ENCODE measurements around the gene BPIFA1. TPM values are rescaled to one million over a fixed set of nuclear protein-coding genes. Genes with fewer than 3 reads are reported as not detected.

BPIFA1 gene
- total and polyA plus RNA-seq, 9 of the 15 experiments (the other 6 are each of a cell fraction or from before 2014, with no cell fraction given), result not detected

GRCh38 chr20:33277471-33278441 lies 42.0 kb downstream of the BPIFA1 start:
- H3K9me3 ChIP-seq (replicated peaks; ENCODE audit: control insufficient read depth, insufficient read depth, low read depth, low read length), result no peaks in the 10 kb centered on the region
- peaks cover 38 to 71% of the 10 kb centered on the region in 2 experiments; a peak in 4 of 5 replicates for H3K27me3 ChIP-seq (ENCODE audit: control insufficient read depth in 2 of 2, insufficient read depth in 2 of 2, low read length in 2 of 2)
- DNase-seq (ENCODE audit: extremely low read depth in 1 of 4, low spot score in 3 of 4) (no peak), ATAC-seq (no peak), FAIRE-seq (no peak)
- H4K20me1 ChIP-seq (replicated peaks; ENCODE audit: control insufficient read depth, insufficient read depth, low read length), result peaks cover 10% of the 10 kb centered on the region; the same call in 1 of the 2 replicates
- H3K27ac ChIP-seq (ENCODE audit: extremely low read depth, low read depth, low read length), result no peak overlapping the region
- TF ChIP-seq HDGF (IDR thresholded peaks at IDR 0.05) (no peak), ZFP36 (IDR thresholded peaks at IDR 0.05; ENCODE audit: low read depth, low read length, partially characterized antibody) (peak; percentile 49), ETV6 (IDR thresholded peaks at IDR 0.05; ENCODE audit: borderline replicate concordance in 1 of 2, low read depth in 2 of 2, low read length in 1 of 2) (no peak), ETV6 (CRISPR knock-in tag; IDR thresholded peaks at IDR 0.05; ENCODE audit: borderline replicate concordance) (no peak)
- no TSS peak for BruUV-seq (replicated peaks)
- no peaks in the 10 kb centered on the region for H3K79me2 ChIP-seq (ENCODE audit: control insufficient read depth, insufficient read depth, low read length)
- no peak overlapping the region for H3K4me2 ChIP-seq (ENCODE audit: insufficient read depth, low read length)
- H3K4me1 ChIP-seq (replicated peaks in 1 of 2; ENCODE audit: control insufficient read depth in 2 of 2, insufficient read depth in 2 of 2, low read length in 2 of 2), result no peaks in the 10 kb centered on the region; a peak in 1 of 5 replicates
- in situ Hi-C loops (cut with MboI), result no loop called here
- POLR2A ChIA-PET, result no interaction called here
- WGBS (ENCODE audit: insufficient coverage, low coverage, missing lambda C conversion rate), result under 1% methylated on average over 13 of the region's 13 CpGs
- H3K9ac ChIP-seq (ENCODE audit: insufficient read depth in 1 of 2, low read depth in 2 of 2, low read length in 2 of 2), result no peak overlapping the region
- intact Hi-C loops (cut with micrococcal nuclease), result no loop called here
- H3K4me3 ChIP-seq, result no peak overlapping the region
- no peak overlapping the region for H2AFZ ChIP-seq (ENCODE audit: low read depth, low read length)
- H3K9me1 ChIP-seq (ENCODE audit: control insufficient read depth, insufficient read depth, low read length), result no peaks in the 10 kb centered on the region
- CTCF ChIA-PET (ENCODE audit: low intra/inter-chr PET ratio), result no interaction called here
- no peaks in the 10 kb centered on the region for H3K36me3 ChIP-seq (ENCODE audit: control insufficient read depth, insufficient read depth, low read length)

- ChIA-PET CTCF (ENCODE audit: low intra/inter-chr PET ratio) (no interaction called here), POLR2A (interaction anchor here (0.5 to 0.9 kb wide), 3 partner anchors 10 to 46 kb away, joined by 3 read pairs; no protein-coding TSS in a partner anchor)
- Histone ChIP-seq H3K27me3 (ENCODE audit: control insufficient read depth in 2 of 2, insufficient read depth in 2 of 2, low read length in 2 of 2) (peaks cover 33 to 72% of the 10 kb centered on the region in 2 experiments; a peak in 4 of 5 replicates), H3K4me2 (ENCODE audit: insufficient read depth, low read length) (no peak overlapping the region), H3K4me1 (replicated peaks in 1 of 2; ENCODE audit: control insufficient read depth in 2 of 2, insufficient read depth in 2 of 2, low read length in 2 of 2) (no peaks in the 10 kb centered on the region; a peak in 1 of 5 replicates), H3K9me1 (ENCODE audit: control insufficient read depth, insufficient read depth, low read length) (no peaks in the 10 kb centered on the region), H3K4me3 (no peak overlapping the region), H3K79me2 (ENCODE audit: control insufficient read depth, insufficient read depth, low read length) (no peaks in the 10 kb centered on the region), H3K36me3 (ENCODE audit: control insufficient read depth, insufficient read depth, low read length) (no peaks in the 10 kb centered on the region), H4K20me1 (replicated peaks; ENCODE audit: control insufficient read depth, insufficient read depth, low read length) (peaks cover 10% of the 10 kb centered on the region; the same call in 1 of the 2 replicates), H2AFZ (ENCODE audit: low read depth, low read length) (no peak overlapping the region), H3K27ac (ENCODE audit: extremely low read depth, low read depth, low read length) (no peak overlapping the region), H3K9ac (ENCODE audit: insufficient read depth in 1 of 2, low read depth in 2 of 2, low read length in 2 of 2) (no peak overlapping the region), H3K9me3 (replicated peaks; ENCODE audit: control insufficient read depth, insufficient read depth, low read depth, low read length) (no peaks in the 10 kb centered on the region)
- FAIRE-seq (no peak), ATAC-seq (no peak), DNase-seq (ENCODE audit: extremely low read depth in 1 of 4, low spot score in 3 of 4) (no peak)
- 0% methylated on average over 3 of the region's 3 CpGs for WGBS (ENCODE audit: insufficient coverage, low coverage, missing lambda C conversion rate)
- no peak for TF ChIP-seq NFE2L1 (tag; IDR thresholded peaks at IDR 0.05; ENCODE audit: borderline replicate concordance, low read depth)
- in situ Hi-C loops (cut with MboI), result no loop called here
- intact Hi-C loops (cut with micrococcal nuclease), result no loop called here
- BruUV-seq (replicated peaks), result no TSS peak
Measured at GRCh38 chr20:33278700-33279099, 42.9 kb downstream of the BPIFA1 start.

Data from K562 (cell line).